NCI-H2227 (cell line): ENCODE measurements around the gene SEMA3C.
A peak's percentile ranks its signal among the peaks of the same experiment; 100 is the strongest.
"Not testable (repeated sequence)": the region's sequence is repeated elsewhere in the genome, so short reads cannot be mapped to it uniquely, and the experiment has no call there.

Experiments used
- DNase-seq: peaks from one replicate; lab custom pipeline; 2025; ENCODE audit not compliant: unreplicated experiment; lab: John Stamatoyannopoulos, UW

SEMA3C gene

DNA sequence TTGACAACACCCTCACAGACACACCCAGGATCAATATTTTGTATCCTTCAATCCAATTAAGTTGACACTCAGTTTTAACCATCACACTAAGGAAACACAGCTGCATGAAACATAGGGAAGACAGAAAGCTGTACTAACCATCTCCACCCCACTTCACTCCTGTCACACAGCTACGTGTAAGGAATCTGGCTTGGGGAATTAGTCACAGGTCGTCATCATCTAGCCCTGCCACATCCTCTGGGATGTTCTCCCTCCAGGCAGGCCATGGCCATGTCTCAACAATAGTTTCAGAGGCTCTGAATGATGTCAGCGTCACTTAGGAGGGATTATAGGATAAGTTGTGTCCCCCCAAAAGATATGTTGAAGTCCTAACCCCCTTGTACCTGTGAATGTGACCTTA, 10.8 kb upstream of the SEMA3C start:
- no peak for DNase-seq

DNA sequence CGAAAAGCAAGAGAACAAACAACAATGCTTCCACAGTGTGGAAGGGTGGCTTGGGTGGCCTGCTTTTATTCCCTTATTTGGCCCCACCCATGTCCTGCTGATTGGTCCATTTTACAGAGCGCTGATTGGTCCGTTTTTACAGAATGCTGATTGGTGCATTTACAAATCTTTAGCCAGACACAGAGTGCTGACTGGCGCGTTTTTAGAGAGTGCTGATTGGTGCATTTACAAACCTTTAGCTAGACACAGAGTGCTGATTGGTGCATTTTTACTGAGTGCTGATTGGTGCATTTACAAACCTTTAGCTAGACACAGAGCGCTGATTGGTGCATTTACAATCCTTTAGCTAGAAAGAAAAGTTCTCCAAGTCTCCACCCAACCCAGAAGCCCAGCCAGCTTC, 8.1 kb upstream of the SEMA3C start:
- DNase-seq: not testable (repeated sequence)

DNA sequence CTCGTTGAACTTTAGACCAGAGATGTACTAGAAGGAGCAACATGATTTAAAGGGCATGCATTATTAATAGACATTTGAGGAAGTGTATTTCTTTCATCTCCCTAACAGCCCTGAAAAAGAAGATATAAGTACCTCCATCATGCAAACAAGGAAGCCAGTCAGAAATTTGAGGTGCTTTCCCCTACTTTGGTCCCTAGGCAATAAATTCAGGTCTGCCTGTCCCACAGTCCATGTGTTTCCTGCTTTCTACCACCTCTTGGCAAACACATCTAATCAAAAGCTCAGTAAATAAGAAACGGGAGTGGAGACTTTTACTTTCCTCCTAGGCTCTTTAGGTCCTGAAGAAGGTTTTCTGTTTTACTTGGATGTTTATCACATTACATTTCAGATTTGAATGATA, 5.2 kb upstream of the SEMA3C start:
- no peak for DNase-seq

DNA sequence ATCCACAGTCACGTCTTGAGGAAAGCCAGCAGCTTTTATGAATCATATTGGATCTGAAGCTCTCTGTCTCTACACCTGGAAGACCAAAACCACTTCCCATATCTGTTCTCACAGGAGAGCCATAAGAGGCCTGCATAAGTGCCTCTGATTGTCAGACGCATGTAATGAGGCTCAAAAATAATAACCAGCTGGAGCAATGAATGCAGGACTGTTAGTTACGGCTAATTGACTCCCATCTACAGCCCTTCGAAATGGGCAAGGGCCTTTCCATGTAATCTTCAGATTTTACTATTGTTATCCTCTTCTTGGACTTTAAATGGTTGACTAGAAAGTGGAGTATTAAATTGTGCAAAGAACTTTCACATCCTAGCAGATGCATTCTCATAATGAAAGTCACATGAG, 4.4 kb upstream of the SEMA3C start:
- peak; percentile 65 for DNase-seq

DNA sequence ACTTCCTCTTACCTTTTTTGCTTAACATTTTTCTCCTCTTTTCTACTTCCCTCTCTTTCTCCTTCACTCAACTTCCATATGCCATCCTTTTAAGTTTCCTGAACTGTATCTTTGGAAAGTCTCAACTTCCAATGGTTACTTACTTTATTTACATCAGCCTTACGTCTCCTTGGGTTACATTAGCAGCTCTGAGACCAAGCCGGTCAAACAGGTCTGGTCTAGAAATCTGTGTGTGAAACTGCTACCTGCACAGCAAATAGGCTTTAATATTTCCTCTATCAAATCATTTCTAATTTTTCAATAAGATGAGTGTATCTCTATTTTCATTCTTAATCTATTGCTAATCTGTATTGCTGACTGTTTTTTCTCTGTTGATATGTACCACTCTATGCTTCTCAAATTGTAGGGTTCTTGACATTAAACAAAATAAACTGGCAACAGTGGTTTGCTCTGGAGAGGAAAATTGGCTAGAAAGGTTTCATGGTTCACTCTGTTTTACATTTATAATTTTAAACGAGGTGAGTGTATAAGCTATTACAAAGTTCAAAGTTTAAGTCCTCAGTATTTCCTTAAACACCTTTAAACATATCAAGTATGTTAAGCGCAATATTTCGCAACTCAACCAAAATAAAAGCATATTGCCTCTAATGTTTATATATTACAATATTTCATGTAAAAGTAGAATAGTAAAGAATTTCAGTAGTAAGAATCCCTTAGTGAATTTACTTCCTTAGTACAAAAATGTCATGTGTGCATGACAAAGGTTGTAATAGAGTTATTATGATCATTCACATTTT, 3.6 kb upstream of the SEMA3C start:
- DNase-seq: no peak

DNA sequence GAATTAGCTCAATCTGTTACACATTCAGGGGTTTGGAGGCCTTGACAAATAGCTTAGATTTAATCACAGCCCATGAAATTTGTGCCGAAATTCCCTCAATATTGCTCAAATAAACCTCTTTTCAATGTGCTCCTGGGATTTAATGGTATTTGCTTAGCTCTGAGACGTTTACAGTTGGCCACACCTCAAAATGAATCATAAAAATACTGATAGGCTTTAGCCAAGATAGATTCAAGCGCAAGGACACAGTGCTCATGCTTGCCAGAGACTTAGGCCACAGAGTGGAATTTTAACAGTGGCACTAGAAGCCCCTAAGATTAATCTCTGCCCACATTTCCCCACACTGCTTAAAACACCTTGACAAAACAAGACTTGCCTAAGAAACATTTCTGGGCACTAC, 2.3 kb upstream of the SEMA3C start:
- DNase-seq: no peak

DNA sequence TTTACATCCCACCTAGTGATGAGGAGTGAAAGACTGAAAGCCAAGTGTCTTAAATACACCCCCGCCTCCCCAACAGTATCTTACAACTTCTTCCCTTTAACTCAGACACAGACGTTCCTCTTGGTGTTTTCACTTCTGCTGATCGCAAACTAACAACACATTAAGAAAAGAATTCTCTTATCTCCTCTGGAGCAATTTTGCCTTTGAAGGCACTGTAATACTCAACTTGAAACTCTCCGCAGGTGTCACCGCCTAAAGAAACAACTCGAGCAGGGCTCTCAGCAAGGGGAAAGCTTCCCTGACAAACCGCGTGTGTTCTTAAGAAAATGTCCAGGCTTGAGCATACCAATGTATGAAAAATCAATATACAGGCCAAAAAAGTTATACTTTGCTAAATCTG, 452 bp downstream of the SEMA3C start:
- DNase-seq: peak; percentile 45

DNA sequence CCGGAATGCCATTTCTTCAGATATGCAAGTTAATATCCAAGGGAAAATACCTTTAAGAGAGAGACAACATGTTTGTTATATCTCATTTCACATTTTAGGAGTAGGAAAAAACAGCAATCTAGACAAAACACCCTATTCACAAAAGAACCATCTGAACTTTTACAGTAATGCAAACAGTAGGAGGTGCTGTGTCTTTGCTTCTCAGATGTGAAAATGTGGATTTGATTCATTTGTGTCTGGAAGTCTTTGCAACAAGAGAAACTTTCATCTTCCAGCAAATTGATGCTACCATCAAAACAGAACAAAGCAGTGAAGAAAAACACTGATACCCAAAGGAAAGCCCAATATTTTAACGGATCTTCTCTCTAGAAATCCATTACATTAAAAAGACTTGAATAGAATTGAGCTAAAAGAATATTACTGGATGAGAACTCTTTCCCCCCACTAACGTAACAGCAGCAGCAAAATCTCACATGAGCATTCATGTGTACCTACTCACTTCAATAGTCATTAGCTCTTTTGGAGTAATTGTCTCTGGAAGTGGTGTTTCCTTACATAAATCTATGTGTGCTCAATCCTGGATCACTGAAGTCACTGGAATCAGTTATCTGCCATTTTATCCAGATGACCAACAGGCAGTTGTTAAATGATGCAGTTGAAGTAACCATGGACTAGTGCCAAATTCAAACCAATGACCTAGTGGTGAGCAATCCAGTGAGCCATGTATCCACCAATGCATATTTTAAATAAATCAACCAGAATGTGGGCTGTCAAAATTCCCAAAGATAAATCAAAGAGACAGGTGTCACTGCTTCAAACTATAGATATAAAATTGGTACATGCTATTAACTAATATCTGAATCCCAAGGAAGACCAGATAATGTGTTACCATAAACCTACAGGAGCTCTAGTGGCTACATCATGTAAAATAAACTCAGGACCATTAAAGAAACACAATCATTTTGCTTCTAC, 1.8 kb downstream of the SEMA3C start:
- DNase-seq: peak; percentile 11

DNA sequence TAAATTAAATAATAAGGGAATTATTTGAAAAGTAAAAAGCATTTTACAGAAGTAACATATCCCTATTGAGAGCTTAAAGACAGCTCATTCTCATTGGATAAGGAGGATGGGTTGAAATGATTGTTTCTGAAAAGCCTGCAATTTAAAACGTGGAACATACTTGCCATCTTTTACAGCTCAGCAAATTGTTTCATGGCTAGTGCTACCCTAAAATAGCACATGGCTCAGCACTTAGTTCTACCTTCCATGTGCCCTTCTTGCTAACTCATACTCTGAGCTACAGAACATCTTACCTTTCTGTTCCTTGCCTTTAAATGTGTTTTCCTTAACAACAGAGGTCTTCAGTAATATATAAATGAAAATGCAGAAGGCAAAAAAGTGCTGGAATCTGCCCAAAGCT, 8.6 kb downstream of the SEMA3C start:
- no peak for DNase-seq

DNA sequence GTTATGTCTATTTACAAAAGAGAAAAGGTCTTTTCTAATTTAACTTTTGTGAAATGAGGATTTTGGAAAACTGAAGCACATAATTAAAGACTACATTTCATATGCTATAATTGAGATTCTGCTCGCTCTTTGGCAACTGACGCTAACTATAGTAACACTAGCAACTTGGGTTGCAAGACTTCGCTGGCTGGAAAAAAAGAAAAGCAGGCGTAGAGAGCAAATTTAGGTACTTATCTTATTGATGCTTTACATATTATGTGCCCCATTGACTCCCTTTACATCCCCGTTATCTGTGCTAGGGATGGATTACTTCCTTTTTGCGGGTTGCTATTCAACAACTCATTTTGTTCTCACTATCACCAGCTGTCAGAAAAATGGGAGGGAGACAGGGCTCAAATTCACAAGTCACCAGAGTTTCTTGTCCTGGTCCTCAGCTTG, 10.5 kb downstream of the SEMA3C start:
- no peak for DNase-seq

DNA sequence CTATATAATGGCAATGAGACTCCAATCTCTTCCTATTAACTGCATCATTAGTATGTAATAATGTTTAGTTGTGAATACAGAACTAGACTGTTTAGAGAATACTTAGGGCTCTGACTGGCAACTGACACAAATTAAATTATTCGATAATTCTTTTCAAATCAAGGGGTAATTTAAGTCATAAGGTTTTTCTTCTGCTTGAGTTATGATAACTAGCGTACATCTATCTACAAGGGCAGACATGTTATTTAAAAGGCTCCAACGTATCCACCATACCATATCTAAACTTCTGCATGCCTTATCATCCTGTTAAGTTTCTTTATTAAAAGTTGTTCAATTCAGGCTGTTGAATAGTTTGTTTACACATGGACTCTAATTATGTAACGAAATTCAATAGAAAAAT, 11.2 kb downstream of the SEMA3C start:
- no peak for DNase-seq

DNA sequence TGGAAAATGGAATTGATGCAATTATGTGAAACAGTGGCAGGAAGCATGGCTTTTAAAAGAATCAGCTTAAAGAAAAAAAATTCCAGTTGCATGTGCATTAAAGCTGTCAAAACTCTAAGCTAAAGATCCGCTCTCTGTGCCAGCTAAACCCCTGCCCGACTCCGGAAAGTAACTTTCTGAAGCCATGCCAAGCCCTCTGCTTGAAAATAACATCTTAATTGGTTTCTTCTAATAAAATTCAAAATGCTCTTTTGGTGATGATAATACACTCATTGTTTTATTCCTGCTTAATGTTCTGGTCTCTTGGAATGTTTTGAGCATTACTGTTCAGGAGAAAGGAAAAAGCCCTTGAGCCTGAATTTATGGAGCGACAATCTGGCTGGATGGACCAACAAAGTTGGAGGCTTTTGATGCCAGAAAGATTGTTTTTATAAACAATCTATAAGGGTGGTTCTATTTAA, 11.7 kb downstream of the SEMA3C start:
- DNase-seq: no peak

DNA sequence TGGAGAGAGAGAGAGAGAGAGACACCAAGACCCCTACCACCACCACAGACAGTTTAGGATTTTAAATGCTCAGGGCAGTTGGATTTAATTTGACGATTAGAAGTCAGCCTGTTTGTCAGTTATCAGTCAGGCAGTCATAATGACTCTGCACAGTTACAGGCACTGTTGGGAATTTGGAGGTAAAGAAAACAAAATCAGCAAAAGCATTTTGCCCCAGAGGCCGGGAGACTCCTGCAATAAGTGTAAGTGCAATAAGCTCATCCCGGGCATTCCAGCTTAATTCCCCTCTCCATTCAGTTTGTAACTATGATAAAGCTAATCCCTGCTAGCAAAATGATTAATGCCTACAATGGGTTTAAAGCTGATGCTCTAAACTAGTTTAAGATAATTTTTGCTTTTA, 13.5 kb downstream of the SEMA3C start:
- no peak for DNase-seq

DNA sequence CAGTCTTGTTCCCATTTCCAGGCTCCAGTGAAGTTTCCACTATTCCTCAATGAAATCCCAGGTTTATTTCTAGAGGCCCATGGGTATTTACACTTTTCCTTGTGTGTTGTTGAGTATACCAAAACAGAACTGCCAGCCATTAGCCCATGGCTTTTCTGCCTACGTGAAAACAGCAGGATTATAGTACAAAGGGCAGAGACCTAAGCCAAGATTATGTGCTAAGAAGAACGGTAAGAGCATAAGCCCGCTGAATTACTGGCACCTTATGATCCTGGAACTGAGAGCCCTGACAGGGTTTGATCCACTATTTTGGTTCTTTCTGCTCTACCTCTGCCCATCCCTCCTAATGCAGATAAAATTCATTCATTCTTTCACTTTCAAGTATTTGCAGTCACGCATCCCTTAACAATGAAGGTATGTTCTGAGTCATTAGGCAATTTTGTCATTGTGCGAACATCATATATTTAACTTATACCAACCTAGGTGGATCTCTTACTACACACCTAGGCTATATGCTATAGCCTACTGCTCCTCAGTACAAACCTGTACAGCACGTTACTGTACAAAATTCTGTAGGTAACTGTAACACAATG, 16.0 kb downstream of the SEMA3C start:
- DNase-seq: no peak

DNA sequence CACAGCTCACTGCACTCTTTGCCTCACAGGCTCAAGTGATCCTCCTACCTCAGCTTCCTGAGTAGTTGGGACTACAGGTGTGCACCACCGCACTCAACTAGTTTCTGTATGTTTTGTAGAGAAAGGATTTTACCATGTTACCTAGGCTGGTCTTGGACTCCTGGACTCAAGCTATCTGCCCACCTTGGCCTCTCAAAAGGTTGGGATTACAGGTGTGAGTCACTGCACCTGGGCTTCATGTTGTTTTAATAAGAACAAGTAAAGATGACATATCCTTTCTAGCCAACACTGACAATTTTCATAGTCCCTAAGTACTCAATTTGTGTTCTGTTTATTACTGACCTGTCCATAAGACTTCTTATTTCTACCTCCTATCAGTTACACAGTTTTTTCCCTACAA, 16.8 kb downstream of the SEMA3C start:
- DNase-seq: no peak

DNA sequence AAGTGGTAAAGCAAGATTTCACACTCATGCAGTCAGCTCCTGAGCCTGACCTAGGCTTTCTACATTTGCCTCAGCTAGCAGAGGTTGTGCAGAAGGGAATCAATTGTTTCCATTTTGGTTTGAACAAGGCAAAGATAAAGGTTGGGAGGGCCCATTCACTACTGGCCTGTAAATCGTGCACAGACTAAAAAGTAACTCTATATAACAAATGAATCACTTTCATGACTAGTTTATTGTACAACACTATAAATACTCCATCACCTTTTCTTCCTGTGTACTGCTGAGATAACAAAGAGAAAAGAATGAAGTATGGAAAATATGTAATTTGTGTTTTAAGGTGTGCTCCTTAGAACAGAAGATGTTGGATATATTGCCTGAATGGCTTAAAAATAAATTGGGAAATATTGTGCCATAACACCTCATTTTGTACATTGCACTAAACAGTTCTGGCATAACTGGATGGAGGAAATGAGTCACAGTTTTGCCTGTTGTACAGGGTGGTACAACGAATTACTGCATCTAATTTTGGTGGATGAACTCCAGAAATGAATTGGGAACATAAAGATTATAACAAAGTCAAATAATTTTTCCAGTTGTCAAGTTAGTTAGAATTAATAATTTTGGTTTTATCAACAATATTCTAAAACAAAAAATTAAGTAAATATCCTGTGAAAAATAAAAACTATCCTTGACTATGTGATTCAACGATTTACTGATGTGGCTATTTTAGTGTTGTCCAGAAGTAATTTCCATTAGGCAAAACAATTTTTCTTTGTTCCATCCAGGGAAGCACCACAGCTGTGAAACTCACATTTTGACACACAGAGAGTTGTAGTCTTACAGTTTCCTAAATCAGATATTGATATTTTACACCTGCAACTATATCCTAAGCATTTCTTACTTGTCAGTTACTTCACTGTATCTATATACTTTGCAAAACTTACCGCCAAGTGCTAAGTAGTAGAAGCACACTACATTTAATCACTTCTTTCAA, 18.0 kb downstream of the SEMA3C start:
- DNase-seq: no peak

DNA sequence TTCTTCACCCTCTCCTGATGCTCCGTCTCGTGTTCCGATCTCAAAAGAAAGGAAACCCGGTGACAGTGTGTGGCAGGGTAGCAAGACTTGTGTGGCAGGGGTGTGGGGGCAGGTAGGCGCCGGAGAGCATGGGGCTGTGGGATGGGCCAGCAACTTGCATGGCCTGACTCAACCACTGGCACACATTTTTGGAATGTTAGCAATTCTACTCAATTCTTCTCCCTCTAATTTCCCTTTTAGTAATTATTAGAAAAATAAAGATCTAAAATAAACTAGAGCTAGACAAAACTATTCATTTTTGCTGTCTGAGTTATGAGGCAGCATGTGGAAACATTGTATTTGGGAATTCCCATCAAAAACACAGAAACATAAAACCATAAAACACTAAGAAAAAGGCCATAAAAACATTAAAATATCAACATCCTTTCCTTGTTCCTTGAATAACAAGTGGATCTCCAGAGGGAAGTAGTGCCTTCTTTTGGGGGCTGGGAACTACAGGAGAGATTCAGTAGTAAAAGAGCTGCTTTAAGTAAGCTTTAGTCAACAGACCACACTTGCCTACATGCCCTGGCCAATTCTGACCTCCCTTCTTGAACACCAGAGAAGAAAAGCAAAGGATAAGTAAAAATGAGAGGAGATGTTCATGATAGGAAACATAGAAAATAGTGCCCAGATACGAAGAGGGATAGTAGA, 21.8 kb downstream of the SEMA3C start:
- no peak for DNase-seq

DNA sequence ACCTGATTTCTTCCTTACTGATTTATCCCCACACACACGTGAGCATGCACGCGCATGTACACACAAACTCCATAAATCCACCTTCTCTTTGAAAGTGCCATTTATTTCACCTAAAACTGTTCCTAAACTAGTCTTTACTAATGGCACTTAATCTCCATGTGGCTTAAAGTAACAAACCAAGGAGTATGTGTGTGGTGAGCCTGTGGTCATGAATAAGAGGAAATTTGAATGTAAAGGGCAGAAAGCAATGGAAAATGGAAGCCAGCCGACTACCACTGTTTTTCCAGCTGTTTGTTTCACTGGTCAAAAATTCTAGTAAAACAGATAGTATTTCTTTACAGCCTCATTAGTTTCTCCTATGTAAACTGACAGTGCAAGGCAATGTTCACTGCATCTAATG, 23.8 kb downstream of the SEMA3C start:
- no peak for DNase-seq

DNA sequence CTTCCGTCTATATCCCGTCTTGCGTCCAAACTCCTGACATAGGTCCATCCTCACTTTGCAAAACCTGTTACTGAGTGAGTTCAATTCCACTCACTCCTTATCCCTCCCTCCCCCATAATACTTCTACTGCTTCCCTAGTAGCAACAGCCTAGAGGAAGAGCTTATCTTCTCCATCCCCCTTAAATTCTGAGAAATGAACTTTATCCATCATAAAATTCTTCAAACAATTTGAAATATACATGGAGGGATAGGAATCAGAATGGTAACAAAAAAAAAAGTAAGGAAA, 27.6 kb downstream of the SEMA3C start:
- no peak for DNase-seq
